ENCODE measurements around the gene FBXO47. TPM values are rescaled to one million over a fixed set of nuclear protein-coding genes. Genes with fewer than 3 reads are reported as not detected.

The FBXO47 gene
- total RNA-seq, 2 donors from 2014 or later: 0.18 TPM; not detected in 1

Other genes with a start within 250 kb of the FBXO47 start
- 10 to 100 TPM; 32.7 to 40.7 TPM for gene CISD3, start 237.1 kb downstream of the FBXO47 start, total RNA-seq
- gene PCGF2, start 219.1 kb downstream of the FBXO47 start, total RNA-seq: 1 to 10 TPM; 3.1 to 6.9 TPM
- gene PSMB3, start 214.7 kb downstream of the FBXO47 start, total RNA-seq: 100 to 1,000 TPM; 339 to 405 TPM
- gene PIP4K2B, start 167.8 kb downstream of the FBXO47 start, total RNA-seq: 10 to 100 TPM; 38.4 to 45.5 TPM
- gene CWC25, start 142.1 kb downstream of the FBXO47 start, total RNA-seq: 10 to 100 TPM; 19.2 to 41.9 TPM
- gene RPL23, start 113.7 kb downstream of the FBXO47 start, total RNA-seq: 1,000 to 10,000 TPM; 1,602 to 2,658 TPM
- 100 to 1,000 TPM; 141 to 185 TPM for gene LASP1, start 97.3 kb downstream of the FBXO47 start, total RNA-seq
- gene PLXDC1, start 184.2 kb upstream of the FBXO47 start, total RNA-seq: 10 to 100 TPM in 1 of 2 donors, 1 to 10 TPM in 1; 1.5 to 10.6 TPM
- gene ARL5C, start 198.8 kb upstream of the FBXO47 start, total RNA-seq: under 1 TPM in 1 of 2 donors, not detected in 1; 0.25 TPM
- 10 to 100 TPM; 15.0 to 26.6 TPM for gene CACNB1, start 230.3 kb upstream of the FBXO47 start, total RNA-seq
- gene RPL19, start 232.9 kb upstream of the FBXO47 start, total RNA-seq: 1,000 to 10,000 TPM; 2,719 to 2,768 TPM

Data from activated naive CD4-positive, alpha-beta T cell treated with anti-CD3 and anti-CD28 coated beads, Interleukin-2, amount 50 U/mL, for 72 hours (primary cell).